Measurements from ENCODE around the gene FADS3. TPM values are rescaled to one million over a fixed set of nuclear protein-coding genes. Genes with fewer than 3 reads are reported as not detected.

FADS3 gene
- total and polyA plus RNA-seq, 2 of the 4 experiments (the other 2 are of a cell fraction) = 54.5 to 110 TPM

DNA sequence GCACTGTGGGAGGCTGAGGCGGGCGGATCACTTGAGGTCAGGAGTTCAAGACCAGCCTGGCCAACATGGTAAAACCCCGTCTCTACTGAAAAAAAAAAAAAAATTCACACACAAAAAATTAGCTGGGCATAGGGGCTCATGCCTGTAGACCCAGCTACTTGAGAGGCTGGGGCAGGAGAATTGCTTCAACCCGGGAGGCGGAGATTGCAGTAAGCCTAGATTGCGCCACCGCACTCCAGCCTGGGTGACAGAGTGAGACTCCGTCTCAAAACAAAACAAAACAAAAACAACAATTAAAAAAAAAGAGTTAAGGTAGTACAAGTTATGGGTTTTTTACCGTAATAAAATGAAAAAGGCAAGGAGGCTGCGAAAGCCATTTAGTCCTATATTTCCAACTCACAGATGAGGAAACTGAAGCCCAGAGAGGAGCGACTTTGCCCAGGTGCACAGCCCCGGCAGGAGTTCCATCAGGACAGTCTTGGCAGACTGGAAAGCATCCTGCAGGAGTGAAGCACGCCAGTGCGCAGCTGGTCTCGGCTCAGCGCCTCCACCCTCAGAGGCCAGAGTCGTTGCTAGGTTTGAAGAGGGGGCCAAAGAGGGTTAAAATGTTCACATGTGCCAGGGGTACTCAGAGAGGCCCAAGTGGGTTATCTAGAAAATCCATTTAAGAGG lies 3.8 kb upstream of the FADS3 start:
- H4K8ac ChIP-seq (ENCODE audit: low read depth in 2 of 2, low read length in 2 of 2) = no peak overlapping the region
- intact Hi-C loops (cut with micrococcal nuclease) = no loop called here
- no peaks in the 10 kb centered on the region for H3K36me3 ChIP-seq (ENCODE audit: control insufficient read depth, insufficient read depth, low read length)
- H4K91ac ChIP-seq (ENCODE audit: insufficient read depth, low read depth, low read length) = no peak overlapping the region
- no peak overlapping the region for H2AFZ ChIP-seq (replicated peaks; ENCODE audit: low read length, poor library complexity)
- H4K5ac ChIP-seq (ENCODE audit: low read depth, low read length) = no peak overlapping the region
- ChIA-PET CTCF (interaction anchor here (1.1 to 1.3 kb wide), 2 partner anchors 53 to 187 kb away, joined by 5 to 6 read pairs; no protein-coding TSS in a partner anchor), POLR2A (ENCODE audit: unreplicated experiment) (no interaction called here)
- peaks cover 8% of the 10 kb centered on the region for H3K4me1 ChIP-seq (ENCODE audit: control insufficient read depth, insufficient read depth, low read length)
- H3K27ac ChIP-seq (ENCODE audit: insufficient read depth, low read length) = no peak overlapping the region
- H2AK9ac ChIP-seq (replicated peaks; ENCODE audit: low read depth, low read length, poor library complexity) = no peak overlapping the region
- no peak overlapping the region for H3K4me3 ChIP-seq (ENCODE audit: insufficient read depth, low read depth, low read length)
- in situ Hi-C loops (cut with MboI; ENCODE audit: low sequenced_read_pairs) = loop anchor here (5.0 kb wide), 2 partner anchors 52 to 212 kb away; no protein-coding TSS in a partner anchor
- H4K20me1 ChIP-seq (ENCODE audit: insufficient read depth, low read length) = peaks cover 1% of the 10 kb centered on the region; the same call in 1 of the 2 replicates
- H2BK5ac ChIP-seq (ENCODE audit: low read depth, low read length, poor library complexity, severe bottlenecking) = no peak overlapping the region
- no peak overlapping the region for H3K18ac ChIP-seq (ENCODE audit: low read depth, low read length)
- H2BK20ac ChIP-seq (ENCODE audit: low read depth, low read length) = no peak overlapping the region
- BruUV-seq (replicated peaks) = no TSS peak
- H3K14ac ChIP-seq (replicated peaks; ENCODE audit: low read depth, low read length) = no peak overlapping the region
- H3K23ac ChIP-seq (ENCODE audit: low read depth, low read length) = no peak overlapping the region
- no peaks in the 10 kb centered on the region for H3K9me1 ChIP-seq (ENCODE audit: insufficient read depth, low read length)
- dilution Hi-C loops (cut with HindIII; ENCODE audit: low sequenced_read_pairs, unreplicated experiment) = no loop called here
- no peak overlapping the region for H3K9ac ChIP-seq (ENCODE audit: low read depth, low read length)
- H3K4me2 ChIP-seq (ENCODE audit: low read depth, low read length) = no peak overlapping the region
- no peak overlapping the region for H2BK15ac ChIP-seq (ENCODE audit: low read depth, low read length)
- no CpG with 5 or more reads among the region's 17 CpGs for whole genome bisulfite sequencing, 2 experiments (ENCODE audit: extremely low coverage in 2 of 2, insufficient read length in 1 of 2)
- no peaks in the 10 kb centered on the region for H3K9me3 ChIP-seq (ENCODE audit: control insufficient read depth, insufficient read depth, low read length)
- ATAC-seq (ENCODE audit: low read depth) (no peak), DNase-seq (no peak)
- H3K56ac ChIP-seq (ENCODE audit: extremely low read depth, insufficient read depth, low read length) = no peak overlapping the region
- H2AK5ac ChIP-seq (ENCODE audit: low read depth, low read length) = no peak overlapping the region
- H3K27me3 ChIP-seq (ENCODE audit: control insufficient read depth, insufficient read depth, low read length) = no peaks in the 10 kb centered on the region
- TF ChIP-seq, protein P1, sequence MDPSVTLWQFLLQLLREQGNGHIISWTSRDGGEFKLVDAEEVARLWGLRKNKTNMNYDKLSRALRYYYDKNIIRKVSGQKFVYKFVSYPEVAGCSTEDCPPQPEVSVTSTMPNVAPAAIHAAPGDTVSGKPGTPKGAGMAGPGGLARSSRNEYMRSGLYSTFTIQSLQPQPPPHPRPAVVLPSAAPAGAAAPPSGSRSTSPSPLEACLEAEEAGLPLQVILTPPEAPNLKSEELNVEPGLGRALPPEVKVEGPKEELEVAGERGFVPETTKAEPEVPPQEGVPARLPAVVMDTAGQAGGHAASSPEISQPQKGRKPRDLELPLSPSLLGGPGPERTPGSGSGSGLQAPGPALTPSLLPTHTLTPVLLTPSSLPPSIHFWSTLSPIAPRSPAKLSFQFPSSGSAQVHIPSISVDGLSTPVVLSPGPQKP (IDR thresholded peaks at IDR 0.05; ENCODE audit: borderline replicate concordance, low read depth, low read length) = no peak
- TF ChIP-seq, protein P2, sequence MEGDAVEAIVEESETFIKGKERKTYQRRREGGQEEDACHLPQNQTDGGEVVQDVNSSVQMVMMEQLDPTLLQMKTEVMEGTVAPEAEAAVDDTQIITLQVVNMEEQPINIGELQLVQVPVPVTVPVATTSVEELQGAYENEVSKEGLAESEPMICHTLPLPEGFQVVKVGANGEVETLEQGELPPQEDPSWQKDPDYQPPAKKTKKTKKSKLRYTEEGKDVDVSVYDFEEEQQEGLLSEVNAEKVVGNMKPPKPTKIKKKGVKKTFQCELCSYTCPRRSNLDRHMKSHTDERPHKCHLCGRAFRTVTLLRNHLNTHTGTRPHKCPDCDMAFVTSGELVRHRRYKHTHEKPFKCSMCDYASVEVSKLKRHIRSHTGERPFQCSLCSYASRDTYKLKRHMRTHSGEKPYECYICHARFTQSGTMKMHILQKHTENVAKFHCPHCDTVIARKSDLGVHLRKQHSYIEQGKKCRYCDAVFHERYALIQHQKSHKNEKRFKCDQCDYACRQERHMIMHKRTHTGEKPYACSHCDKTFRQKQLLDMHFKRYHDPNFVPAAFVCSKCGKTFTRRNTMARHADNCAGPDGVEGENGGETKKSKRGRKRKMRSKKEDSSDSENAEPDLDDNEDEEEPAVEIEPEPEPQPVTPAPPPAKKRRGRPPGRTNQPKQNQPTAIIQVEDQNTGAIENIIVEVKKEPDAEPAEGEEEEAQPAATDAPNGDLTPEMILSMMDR (conservative IDR thresholded peaks at IDR 0.05; ENCODE audit: low read depth, low read length) = no peak
- TF ChIP-seq SMC3 (IDR thresholded peaks at IDR 0.05; ENCODE audit: low read depth, low read length) (no peak), BHLHE40 (IDR thresholded peaks at IDR 0.05; ENCODE audit: low read depth, low read length) (no peak), CEBPB (IDR thresholded peaks at IDR 0.05; ENCODE audit: low read depth, low read length) (no peak), RAD21 (IDR thresholded peaks at IDR 0.05; ENCODE audit: low read length) (no peak), MAFK (IDR thresholded peaks at IDR 0.05; ENCODE audit: low read depth, low read length) (no peak)
- TF ChIP-seq, protein P3, sequence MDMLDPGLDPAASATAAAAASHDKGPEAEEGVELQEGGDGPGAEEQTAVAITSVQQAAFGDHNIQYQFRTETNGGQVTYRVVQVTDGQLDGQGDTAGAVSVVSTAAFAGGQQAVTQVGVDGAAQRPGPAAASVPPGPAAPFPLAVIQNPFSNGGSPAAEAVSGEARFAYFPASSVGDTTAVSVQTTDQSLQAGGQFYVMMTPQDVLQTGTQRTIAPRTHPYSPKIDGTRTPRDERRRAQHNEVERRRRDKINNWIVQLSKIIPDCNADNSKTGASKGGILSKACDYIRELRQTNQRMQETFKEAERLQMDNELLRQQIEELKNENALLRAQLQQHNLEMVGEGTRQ (IDR thresholded peaks at IDR 0.05; ENCODE audit: low read depth, low read length) = no peak
- H3K79me1 ChIP-seq (ENCODE audit: low read depth in 1 of 2, low read length in 2 of 2) = peaks cover 2 to 8% of the 10 kb centered on the region in 2 experiments; a peak in 3 of 4 replicates
- H3K4ac ChIP-seq (ENCODE audit: low read depth, low read length) = no peak overlapping the region
- H2BK120ac ChIP-seq (ENCODE audit: low read depth, low read length) = no peak overlapping the region
